Psoas muscle (tissue), 8 donors: ENCODE results near the gene PTPN14. TPM values are rescaled to one million over a fixed set of nuclear protein-coding genes. Genes with fewer than 3 reads are reported as not detected.

Source experiments
- ATAC-seq, 4 donors: fragments of 200-7000 bp; cut with Tn5 transposase; one replicate each; pipeline ENCODE4 v1.9.1; 2020; ENCODE audit warnings: moderate library complexity in 3 of 4, mild to moderate bottlenecking in 2 of 4
- DNase-seq, 2 donors: peaks; one replicate each; pipeline ENCODE4 v3.0.0-alpha.2; 2020
- H3K27ac ChIP-seq: fragments of 200-600 bp; one replicate; pipeline ENCODE4 v1.8.0; 2022
- H3K27me3 ChIP-seq, 3 donors: fragments of 200-600 bp in 1 of 3; one replicate each; pipeline versions ENCODE4 v1.6.1 to v1.8.0; 2013 to 2022; ENCODE audit warnings: low read length in 2 of 3, mild to moderate bottlenecking in 2 of 3, moderate library complexity in 1 of 3; ENCODE audit not compliant: insufficient read depth in 3 of 3
- H3K36me3 ChIP-seq, 2 donors: fragments of 200-600 bp in 1 of 2; one replicate each; pipeline versions ENCODE4 v1.6.1 to v1.8.0; 2013 to 2022; ENCODE audit warnings: low read depth in 1 of 2, mild to moderate bottlenecking in 1 of 2, moderate library complexity in 1 of 2; ENCODE audit not compliant: insufficient read depth in 1 of 2
- H3K4me1 ChIP-seq: fragments of 200-600 bp; one replicate; pipeline ENCODE4 v1.8.0; 2022
- H3K4me3 ChIP-seq: fragments of 200-600 bp; one replicate; pipeline ENCODE4 v1.8.0; 2022; ENCODE audit warnings: mild to moderate bottlenecking
- H3K9me3 ChIP-seq: fragments of 200-600 bp; one replicate; pipeline ENCODE4 v1.8.0; 2022
- CTCF ChIP-seq: fragments of 200-600 bp; IDR thresholded peaks from one replicate; pipeline ENCODE4 v1.8.0; 2022; ENCODE audit warnings: antibody characterized with exemption
- whole genome bisulfite sequencing, 3 donors: extraction: QIAGEN DNeasy Blood & Tissue Kit; methylation state at CpG; one replicate each; pipeline versions ENCODE4 v1.1.6 to v1.1.7; 2013; 5-methylcytosine and 5-hydroxymethylcytosine counted together
- intact Hi-C, 2 donors: fragments of 100-400 bp; cut with DNase I; formaldehyde crosslinking; loops; one replicate each; pipeline versions ENCODE4 v1.11.0 to v1.14.2; 2022
- polyA plus RNA-seq, 3 donors: library from polyadenylated mRNA; stranded (reverse); fragments of 200-250 nt; gene quantifications; one replicate each; pipeline ENCODE4 v1.2.3, GENCODE V29; 2013
- total RNA-seq, 4 donors: library from RNA; stranded (reverse); fragmentation: NEBNext Ultra II Directional in 2 of 4; extraction: Animal tissue kit (Norgen Biotek cat#: 25700) in 2 of 4; gene quantifications; one replicate each; pipeline versions ENCODE4 v1.2.1 to v1.2.4, GENCODE V29; 2021 to 2023
- donor health status: healthy with polysubstance abuse.
- donor health status: DM: no; HTN: no; CAD: no; lungs with moderate emphysema.
- donor health status: Bipolar disorder and iron deficiency.
- donor health status: healthy.
- donor health status: DM: yes; HTN: yes; CAD: no.
- donor health status: DM: no; HTN: no; CAD: no.
- donor health status: DM: no; HTN: no; CAD: no.
- donor health status: DM: yes; HTN: yes; CAD: no.

PTPN14 gene
- total and polyA plus RNA-seq, 7 donors: 7.2 to 106 (median 50.8) TPM

- intact Hi-C loops: no loop called here
- ATAC-seq: peak in 1 of 4 donors; percentile 44
- 65 to 70% (median 69%) methylated on average over 3 of the region's 3 CpGs for WGBS, 3 donors
- Histone ChIP-seq H3K36me3 (peaks cover 0 to 11% of the 10 kb centered on the region in 2 donors), H3K27me3 (no peaks in the 10 kb centered on the region), H3K27ac (no peak overlapping the region), H3K9me3 (peaks cover 5% of the 10 kb centered on the region), H3K4me3 (no peak overlapping the region), H3K4me1 (peaks cover 12% of the 10 kb centered on the region)
- no peak for TF ChIP-seq CTCF
- DNase-seq: no peak
Observed at GRCh38 chr1:214341932-214342331, 209.5 kb downstream of the PTPN14 start.

DNA sequence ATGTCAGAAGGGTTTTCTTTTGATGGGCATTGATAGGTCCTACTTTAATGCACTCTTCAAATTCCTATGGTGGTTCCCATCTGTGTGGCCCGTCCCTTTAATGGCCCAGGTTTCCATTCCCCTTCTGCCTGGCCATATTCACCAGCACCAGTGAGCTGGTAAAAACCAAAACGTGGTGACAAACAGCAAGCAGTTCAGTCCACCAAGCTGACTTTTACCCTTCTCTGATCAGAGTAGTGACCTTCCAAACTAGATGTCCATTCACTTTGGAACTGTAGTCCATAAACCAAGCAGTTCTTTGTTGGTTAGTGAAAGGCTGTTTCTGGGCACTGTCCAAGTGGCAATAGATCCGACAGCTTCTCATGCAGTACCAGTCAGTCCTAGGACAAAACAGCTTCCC is 209.9 kb downstream of the PTPN14 start:
- ATAC-seq (peak in 1 of 4 donors; percentile 31), DNase-seq (no peak)
- H3K27ac ChIP-seq: no peak overlapping the region
- TF ChIP-seq CTCF: no peak
- intact Hi-C loops: no loop called here
- peaks cover 0 to 9% of the 10 kb centered on the region in 2 donors for H3K36me3 ChIP-seq
- WGBS, 3 donors: 61 to 77% (median 63%) methylated on average over 3 of the region's 3 CpGs
- H3K4me3 ChIP-seq: no peak overlapping the region
- H3K27me3 ChIP-seq: no peaks in the 10 kb centered on the region
- peaks cover 5% of the 10 kb centered on the region for H3K9me3 ChIP-seq
- peaks cover 12% of the 10 kb centered on the region for H3K4me1 ChIP-seq

DNA sequence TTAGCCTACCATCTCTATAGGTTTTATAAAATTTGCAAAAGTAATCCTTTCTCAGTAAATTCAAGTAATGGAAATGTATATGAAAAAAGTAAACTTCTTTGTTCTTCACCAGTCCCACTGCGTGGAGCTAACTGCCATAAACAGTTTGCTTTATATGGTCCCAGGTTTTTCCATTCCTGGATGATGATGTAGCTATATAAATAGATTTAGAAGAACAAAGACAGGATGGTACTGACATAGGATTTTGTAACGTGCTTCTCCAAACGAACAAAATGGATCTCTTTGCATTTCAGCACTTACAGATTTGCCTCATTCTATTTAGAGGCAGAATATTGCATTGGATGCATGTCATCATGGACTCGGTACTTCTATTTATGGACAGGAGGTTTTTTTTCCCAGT is 213.2 kb downstream of the PTPN14 start:
- H3K4me1 ChIP-seq: peaks cover 12% of the 10 kb centered on the region
- peaks cover 0 to 6% of the 10 kb centered on the region in 2 donors for H3K36me3 ChIP-seq
- no peak for DNase-seq
- intact Hi-C loops: no loop called here
- no peak for TF ChIP-seq CTCF
- no peaks in the 10 kb centered on the region for H3K9me3 ChIP-seq
- H3K27me3 ChIP-seq: no peaks in the 10 kb centered on the region
- H3K4me3 ChIP-seq: no peak overlapping the region
- H3K27ac ChIP-seq: peak overlapping the region; percentile 32
- WGBS, 3 donors: 34 to 37% (median 35%) methylated on average over 4 of the region's 4 CpGs
- peak; percentile 65 to 82 (median 78) for ATAC-seq

- Histone ChIP-seq H3K4me3 (no peak overlapping the region), H3K4me1 (peaks cover 14% of the 10 kb centered on the region), H3K36me3 (peaks cover 0 to 6% of the 10 kb centered on the region in 2 donors), H3K27ac (peak overlapping the region; percentile 27), H3K27me3 (no peaks in the 10 kb centered on the region), H3K9me3 (no peaks in the 10 kb centered on the region)
- WGBS, 3 donors: 36 to 60% (median 41%) methylated on average over 6 of the region's 6 CpGs
- no peak for TF ChIP-seq CTCF
- DNase-seq (no peak), ATAC-seq (no peak)
- intact Hi-C loops: no loop called here
Observed at GRCh38 chr1:214337511-214337910, 213.9 kb downstream of the PTPN14 start.

GRCh38 chr1:214337015-214337414 is 214.4 kb downstream of the PTPN14 start:
- no peak overlapping the region for H3K4me3 ChIP-seq
- no peaks in the 10 kb centered on the region for H3K27me3 ChIP-seq
- H3K36me3 ChIP-seq: peaks cover 0 to 6% of the 10 kb centered on the region in 2 donors
- H3K27ac ChIP-seq: peak overlapping the region; percentile 27
- 18 to 72% (median 42%) methylated on average over 2 of the region's 2 CpGs for WGBS, 3 donors
- peaks cover 14% of the 10 kb centered on the region for H3K4me1 ChIP-seq
- TF ChIP-seq CTCF: no peak
- DNase-seq (no peak), ATAC-seq (no peak)
- intact Hi-C loops: no loop called here
- no peaks in the 10 kb centered on the region for H3K9me3 ChIP-seq
